OCI-LY1 (cell line): ENCODE data around the gene CPM.
"Not testable (repeated sequence)": the region's sequence is repeated elsewhere in the genome, so short reads cannot be mapped to it uniquely, and the experiment has no call there.

Experiments used
- CTCF ChIP-seq: fragments of 200-600 bp; sonication (generic), shearing (Covaris generic); IDR thresholded peaks from 2 replicates; pipeline ENCODE4 v1.5.1; 2017; ENCODE audit warnings: mild to moderate bottlenecking, antibody characterized with exemption, low read length, moderate library complexity, mixed read lengths
- EZH2 ChIP-seq: fragments of 200-600 bp; sonication (generic), shearing (Covaris generic); IDR thresholded peaks from 2 replicates; pipeline ENCODE4 v1.8.0; 2017; ENCODE audit warnings: borderline replicate concordance, mixed run types, mild to moderate bottlenecking, antibody characterized with exemption, low read length, moderate library complexity, mixed read lengths

- not testable (repeated sequence) for TF ChIP-seq CTCF, EZH2
Observed at GRCh38 chr12:68802372-68802745, 130.6 kb downstream of the CPM start.
